CD4-positive, alpha-beta T cell treated with Interleukin-15 for 4 hours (primary cell): Measurements from ENCODE around the gene SLC4A4.

Source experiments
- DNase-seq: peaks from one replicate; pipeline ENCODE4 v3.0.0-alpha.2; 2020; ENCODE audit warnings: low spot score

The SLC4A4 gene

GRCh38 chr4:71415491-71415890 is 76.7 kb downstream of the SLC4A4 start:
- no peak for DNase-seq

GRCh38 chr4:71417150-71417549 is 78.3 kb downstream of the SLC4A4 start:
- no peak for DNase-seq

DNA sequence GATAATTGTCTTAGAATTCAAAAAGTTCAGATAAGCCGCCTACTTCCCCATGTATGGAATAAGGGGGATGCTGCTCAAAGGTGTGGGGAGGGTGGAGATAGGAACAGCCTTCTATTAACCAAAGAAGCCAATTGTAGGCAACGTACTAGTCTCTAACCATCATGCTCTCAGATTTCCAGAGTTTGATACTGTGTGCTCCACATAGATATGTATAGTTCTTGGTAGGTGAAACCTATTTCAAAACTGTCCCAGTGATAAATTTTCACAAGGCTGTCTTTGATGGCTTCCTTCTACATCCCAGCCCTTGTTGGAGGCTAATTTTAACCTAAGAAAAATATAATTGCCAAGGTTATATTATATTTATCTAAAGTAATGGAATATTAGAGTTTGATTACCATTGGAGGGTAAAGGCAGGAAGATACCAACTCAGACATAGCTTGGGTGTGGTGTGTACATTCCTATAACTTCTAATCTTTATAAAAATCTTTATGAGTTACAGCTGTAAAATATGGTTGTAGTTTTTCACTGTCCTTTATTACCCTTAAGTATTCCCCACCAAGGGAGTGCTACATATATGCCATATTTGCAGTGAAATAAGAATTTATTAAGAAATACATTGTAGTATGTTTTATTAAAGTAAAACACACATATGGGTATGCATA is 87.7 kb downstream of the SLC4A4 start:
- DNase-seq = no peak

DNA sequence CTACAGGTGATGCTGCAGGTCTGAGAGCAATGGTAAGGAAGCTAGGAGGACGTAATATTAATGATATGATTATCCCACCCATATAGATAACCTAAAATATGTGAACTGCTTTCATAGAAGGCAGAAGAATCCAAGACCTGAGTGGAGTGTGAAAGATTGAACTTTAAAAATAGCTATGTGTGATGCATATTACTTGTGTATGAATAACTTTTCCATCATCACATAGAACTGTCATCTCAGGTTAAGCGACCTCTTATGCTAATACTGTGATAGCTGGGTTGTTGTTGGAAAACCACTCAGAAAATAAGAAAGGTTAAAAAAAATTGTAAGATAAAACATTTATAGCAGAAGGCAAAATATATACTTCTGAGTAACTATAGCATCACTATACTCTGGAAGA is 90.3 kb downstream of the SLC4A4 start:
- DNase-seq = no peak

- DNase-seq = no peak
Observed at GRCh38 chr4:71429962-71430361, 91.1 kb downstream of the SLC4A4 start.

GRCh38 chr4:71430609-71431008 is 91.8 kb downstream of the SLC4A4 start:
- DNase-seq = no peak

- DNase-seq = no peak
Observed at GRCh38 chr4:71440612-71441011, 101.8 kb downstream of the SLC4A4 start.

DNA sequence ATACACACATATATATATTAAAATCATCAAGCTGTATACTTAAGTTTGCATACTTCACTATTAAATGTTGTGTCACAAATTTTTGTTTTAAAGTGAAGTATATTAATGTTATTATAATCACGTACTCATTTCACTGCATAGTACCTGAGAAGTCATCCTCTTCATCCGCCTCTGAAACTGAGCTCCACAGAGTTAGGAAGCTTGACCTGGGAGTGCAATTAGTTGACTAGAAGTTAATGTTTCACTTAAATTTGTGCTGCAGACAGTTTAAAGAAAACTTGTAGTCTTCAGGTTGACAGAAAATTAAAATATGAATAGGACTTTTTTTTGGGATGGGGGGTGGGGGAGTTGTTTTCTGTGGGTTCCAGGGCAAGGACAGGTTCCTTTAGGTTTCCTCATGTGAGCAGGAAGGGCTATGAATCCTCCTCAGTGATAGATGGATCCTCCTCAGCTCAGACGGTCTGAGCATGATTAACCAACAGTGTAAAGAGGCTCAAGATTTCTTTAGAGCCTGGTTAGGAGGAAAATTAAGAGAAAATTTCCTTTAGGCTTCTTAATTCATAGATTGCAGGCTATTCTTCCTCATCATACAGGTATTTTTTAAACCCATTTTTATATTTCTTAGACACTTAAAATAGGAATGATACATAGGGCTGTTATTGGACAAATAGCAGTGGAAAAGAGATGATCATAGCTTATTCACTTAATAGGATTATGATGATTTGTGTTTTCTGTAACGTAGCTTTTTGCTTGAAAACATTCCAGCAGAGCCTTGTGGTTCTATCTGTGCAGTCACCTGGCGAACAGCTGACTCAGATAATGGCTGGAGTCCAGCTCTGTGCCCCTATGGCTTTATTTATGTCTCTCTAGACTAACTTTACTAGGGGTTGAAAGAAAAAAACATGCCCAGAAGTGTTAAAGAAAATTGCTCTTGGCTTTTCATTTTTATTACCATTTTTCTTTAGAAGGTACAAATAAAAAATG is 102.7 kb downstream of the SLC4A4 start:
- DNase-seq = no peak

DNA sequence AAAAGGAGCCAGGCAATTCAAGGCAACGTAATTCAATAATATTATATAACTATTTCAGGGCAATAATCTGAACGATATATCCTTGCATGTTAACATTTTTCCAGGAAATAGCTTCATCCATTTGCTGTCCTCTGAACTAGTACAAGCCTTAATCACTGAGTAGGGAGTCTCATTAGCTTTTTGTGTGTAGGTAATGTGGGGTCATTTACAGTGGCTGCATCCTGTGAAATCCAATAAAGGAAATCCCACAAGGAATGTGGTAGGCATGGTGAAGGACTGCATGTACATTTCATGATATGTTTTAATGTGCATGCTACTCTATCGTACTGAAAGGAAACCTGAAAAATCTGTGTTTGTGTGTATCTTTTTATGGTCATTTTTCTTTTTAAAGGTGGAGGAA is 103.5 kb downstream of the SLC4A4 start:
- no peak for DNase-seq

DNA sequence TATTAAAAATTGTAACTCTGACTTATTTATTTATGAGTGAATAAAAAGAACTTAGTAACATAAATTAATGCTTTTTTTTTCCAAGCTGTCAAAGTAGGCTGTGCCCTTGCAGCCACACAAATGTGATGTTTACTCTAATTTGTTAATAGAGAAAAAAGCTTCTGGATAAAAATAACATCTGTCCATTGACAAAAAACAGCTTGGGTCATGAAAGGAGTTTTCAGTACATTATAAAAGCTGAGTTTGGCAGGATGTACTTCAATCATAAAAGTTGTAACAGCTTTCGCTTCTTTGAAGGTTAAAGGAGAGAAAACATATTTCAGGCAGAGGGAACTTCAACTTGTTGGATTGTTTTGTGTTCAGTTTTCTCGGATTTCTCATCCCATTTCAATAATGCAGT is 105.6 kb downstream of the SLC4A4 start:
- DNase-seq = no peak

GRCh38 chr4:71445811-71446210 is 107.0 kb downstream of the SLC4A4 start:
- DNase-seq = no peak

GRCh38 chr4:71446479-71447081 is 107.8 kb downstream of the SLC4A4 start:
- no peak for DNase-seq

DNA sequence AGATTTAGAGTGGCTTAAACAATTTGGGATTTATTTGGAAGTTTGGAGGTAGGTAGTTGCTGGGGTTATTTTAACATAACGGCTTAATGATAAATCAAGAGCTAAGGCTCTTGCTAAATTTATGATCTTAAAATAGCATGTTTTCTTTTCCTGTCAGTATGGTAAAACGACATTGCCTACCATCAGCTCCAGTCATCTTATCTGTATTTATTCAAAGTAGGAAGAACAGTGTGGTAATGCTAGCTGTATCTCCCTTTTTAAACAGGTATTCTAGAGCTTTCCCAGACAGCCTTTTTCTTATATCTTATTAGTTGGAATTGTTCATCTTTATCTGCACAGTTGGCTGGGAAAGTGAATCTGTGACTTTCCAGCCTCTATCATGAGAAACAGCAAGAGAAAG is 110.2 kb downstream of the SLC4A4 start:
- DNase-seq = no peak

DNA sequence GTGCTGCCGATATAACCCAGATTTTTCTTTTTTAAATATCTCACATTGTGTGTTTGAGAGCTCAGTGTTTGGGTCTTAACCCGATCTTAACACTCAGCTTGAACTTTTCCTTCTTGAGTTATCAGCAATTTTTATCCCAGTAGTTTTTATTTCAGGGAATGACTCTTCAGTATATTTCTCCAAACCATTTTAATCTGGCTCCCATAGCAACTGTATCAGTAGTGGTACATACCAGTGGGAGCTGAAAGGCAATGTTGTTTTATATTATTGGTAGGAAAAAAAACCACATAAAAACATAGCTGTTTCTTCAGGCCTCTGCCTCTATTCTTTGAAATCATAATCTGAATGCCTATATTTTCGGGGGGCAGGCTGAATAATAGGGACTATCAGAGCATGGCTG is 111.1 kb downstream of the SLC4A4 start:
- DNase-seq = no peak

GRCh38 chr4:71453531-71453930 is 114.7 kb downstream of the SLC4A4 start:
- DNase-seq = no peak

- no peak for DNase-seq
Observed at GRCh38 chr4:71456841-71457240, 118.0 kb downstream of the SLC4A4 start.

DNA sequence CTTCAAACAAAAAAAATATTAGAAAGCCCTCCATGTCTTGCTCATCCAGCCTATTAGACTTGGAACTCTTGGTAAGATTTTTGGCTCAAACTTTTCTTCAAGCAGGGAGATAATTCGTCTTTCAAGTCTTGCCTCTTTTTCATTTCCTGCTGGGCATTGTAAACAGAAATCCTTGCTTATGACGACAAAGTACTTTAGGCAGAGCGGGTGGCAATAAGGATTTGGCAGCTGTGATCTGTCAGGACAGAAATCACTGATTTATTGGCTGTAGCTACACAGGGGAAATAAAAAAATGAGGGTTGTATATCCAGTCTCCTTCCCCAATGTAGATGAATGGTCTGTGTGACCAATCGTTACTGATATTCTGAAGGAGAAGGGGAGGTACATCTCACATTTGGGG is 121.6 kb downstream of the SLC4A4 start:
- no peak for DNase-seq

- DNase-seq = no peak
Observed at GRCh38 chr4:71461422-71461821, 122.6 kb downstream of the SLC4A4 start.

GRCh38 chr4:71466775-71467174 is 128.0 kb downstream of the SLC4A4 start:
- DNase-seq = no peak

- no peak for DNase-seq
Observed at GRCh38 chr4:71468116-71468710, 129.4 kb downstream of the SLC4A4 start.

DNA sequence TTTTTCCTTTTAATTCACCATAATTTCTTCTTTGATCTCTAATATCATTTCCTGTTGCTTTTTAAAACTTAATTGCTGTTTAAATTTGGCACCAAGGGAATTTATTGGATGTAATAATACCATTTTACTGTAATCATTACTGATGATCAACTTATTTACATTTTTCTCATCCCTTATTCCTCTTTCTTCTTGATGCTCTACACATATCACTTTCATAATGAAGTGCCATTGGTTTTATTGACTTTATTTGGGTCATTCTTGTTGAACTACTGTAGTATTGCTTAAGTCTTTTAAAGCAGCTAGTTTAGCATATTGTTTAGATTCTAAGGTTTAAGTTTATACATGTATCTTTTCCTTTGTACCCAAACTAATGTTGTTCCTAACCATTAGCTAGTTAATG is 130.7 kb downstream of the SLC4A4 start:
- no peak for DNase-seq

DNA sequence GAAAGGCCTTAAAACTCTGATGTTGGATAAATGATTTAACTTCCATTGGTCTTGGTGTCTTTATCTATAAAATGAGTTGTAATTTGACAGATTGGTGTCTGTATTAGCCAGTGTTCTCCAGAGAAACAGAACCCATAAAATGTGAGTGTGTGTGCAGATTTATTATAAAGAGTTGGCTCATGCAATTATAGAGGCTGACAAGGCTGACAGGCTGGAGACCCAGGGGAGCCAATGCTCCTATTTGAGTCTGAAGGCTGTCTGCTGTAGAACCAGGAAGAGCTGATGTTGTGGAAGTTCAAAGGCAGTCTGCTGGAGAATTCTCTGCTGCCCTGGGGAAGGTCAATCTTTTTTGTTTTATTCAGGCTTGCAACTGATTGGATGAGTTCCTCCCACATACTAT is 131.7 kb downstream of the SLC4A4 start:
- no peak for DNase-seq

GRCh38 chr4:71472946-71473345 is 134.1 kb downstream of the SLC4A4 start:
- DNase-seq = no peak
